Measurements from ENCODE around the gene TAS2R42. TPM values are rescaled to one million over a fixed set of nuclear protein-coding genes. Genes with fewer than 3 reads are reported as not detected.

The TAS2R42 gene
- total and polyA plus RNA-seq, 3 donors from 2014 or later: 0.71 TPM; not detected in 2

DNA sequence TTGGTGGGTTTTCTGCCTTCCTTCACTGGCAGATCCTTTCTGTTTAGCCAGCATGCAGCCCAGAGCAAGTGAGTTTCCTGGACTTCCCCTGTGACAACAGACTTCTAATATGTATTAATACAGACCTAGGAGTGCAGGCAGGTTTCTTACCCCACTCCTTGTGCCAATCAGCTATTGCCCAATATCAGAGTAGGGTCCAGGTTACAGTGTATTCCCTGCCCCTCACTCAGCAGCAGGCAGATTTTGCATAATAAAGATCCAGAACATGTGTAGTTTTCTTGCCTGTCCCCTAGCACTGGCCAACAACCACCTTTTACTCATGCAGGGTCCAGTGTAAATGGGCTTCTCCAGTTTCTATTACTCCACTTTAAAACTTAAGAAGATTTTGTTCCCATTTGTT is 20.4 kb downstream of the TAS2R42 start:
- TF ChIP-seq, protein P1, sequence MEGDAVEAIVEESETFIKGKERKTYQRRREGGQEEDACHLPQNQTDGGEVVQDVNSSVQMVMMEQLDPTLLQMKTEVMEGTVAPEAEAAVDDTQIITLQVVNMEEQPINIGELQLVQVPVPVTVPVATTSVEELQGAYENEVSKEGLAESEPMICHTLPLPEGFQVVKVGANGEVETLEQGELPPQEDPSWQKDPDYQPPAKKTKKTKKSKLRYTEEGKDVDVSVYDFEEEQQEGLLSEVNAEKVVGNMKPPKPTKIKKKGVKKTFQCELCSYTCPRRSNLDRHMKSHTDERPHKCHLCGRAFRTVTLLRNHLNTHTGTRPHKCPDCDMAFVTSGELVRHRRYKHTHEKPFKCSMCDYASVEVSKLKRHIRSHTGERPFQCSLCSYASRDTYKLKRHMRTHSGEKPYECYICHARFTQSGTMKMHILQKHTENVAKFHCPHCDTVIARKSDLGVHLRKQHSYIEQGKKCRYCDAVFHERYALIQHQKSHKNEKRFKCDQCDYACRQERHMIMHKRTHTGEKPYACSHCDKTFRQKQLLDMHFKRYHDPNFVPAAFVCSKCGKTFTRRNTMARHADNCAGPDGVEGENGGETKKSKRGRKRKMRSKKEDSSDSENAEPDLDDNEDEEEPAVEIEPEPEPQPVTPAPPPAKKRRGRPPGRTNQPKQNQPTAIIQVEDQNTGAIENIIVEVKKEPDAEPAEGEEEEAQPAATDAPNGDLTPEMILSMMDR (IDR thresholded peaks at IDR 0.05): no peak
- no peak for TF ChIP-seq POLR2A (IDR thresholded peaks at IDR 0.05)
- peaks cover 4% of the 10 kb centered on the region for H3K4me1 ChIP-seq
- intact Hi-C loops (cut with DNase I; ENCODE audit: low total_unique reads): no loop called here

DNA sequence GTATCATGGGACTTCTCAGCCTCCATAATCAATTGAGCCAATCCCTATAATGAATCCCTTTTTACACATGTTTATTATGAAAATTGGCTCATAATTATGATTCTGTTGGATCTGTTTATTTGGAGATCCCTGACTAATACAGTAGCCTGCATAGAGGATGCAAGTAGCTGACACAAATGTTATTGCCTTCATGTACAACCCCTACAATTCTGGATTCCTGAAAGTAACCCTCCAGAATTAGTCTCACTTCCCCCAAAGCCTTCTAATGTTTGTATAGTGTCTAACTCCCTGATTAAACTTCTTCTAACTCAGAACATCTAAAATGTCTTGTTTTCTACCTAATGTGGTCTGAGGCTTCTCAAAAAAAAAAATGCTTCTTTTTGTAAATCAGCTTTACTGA is 22.4 kb downstream of the TAS2R42 start:
- intact Hi-C loops (cut with DNase I; ENCODE audit: low total_unique reads): no loop called here

More for the DNA sequence above, 20.4 kb downstream of the TAS2R42 start:
- Histone ChIP-seq H3K9me3 (no peaks in the 10 kb centered on the region), H3K27me3 (no peaks in the 10 kb centered on the region), H3K27ac (no peak overlapping the region), H3K36me3 (ENCODE audit: low read depth, missing control alignments) (no peaks in the 10 kb centered on the region), H3K4me3 (no peak overlapping the region)
- DNase-seq: no peak

DNA sequence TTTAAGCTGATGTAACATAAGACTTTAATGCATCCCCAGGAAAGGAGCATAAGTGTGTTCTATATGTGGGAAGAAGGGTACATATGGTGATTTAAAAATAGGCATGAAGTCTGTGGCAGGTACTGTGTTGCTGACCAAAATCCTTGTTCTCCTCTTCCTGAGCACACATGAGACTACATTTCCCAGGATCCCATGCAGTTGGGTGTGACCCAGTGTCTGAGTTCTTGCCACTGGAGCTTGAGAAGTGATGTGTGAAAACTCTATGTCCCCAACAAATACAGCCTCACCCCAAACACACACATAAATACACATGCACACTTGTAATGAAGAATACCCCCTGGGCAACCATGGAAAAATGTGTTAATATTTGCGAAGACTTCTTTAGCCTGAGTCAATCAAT is 24.2 kb downstream of the TAS2R42 start:
- Histone ChIP-seq H3K4me3 (no peak overlapping the region), H3K9me3 (no peaks in the 10 kb centered on the region), H3K27me3 (no peaks in the 10 kb centered on the region), H3K36me3 (ENCODE audit: low read depth, missing control alignments) (no peaks in the 10 kb centered on the region), H3K27ac (no peak overlapping the region), H3K4me1 (no peaks in the 10 kb centered on the region)
- no peak for TF ChIP-seq POLR2A (IDR thresholded peaks at IDR 0.05)
- TF ChIP-seq, protein P1 (IDR thresholded peaks at IDR 0.05): no peak
- no peak for DNase-seq
- intact Hi-C loops (cut with DNase I; ENCODE audit: low total_unique reads): no loop called here
- 95 to 100% methylated on average over 1 of the region's 1 CpG for WGBS, 2 donors

More for the DNA sequence above, 22.4 kb downstream of the TAS2R42 start:
- Histone ChIP-seq H3K27ac (no peak overlapping the region), H3K36me3 (ENCODE audit: low read depth, missing control alignments) (no peaks in the 10 kb centered on the region), H3K4me1 (no peaks in the 10 kb centered on the region), H3K9me3 (no peaks in the 10 kb centered on the region), H3K27me3 (no peaks in the 10 kb centered on the region), H3K4me3 (no peak overlapping the region)
- TF ChIP-seq, protein P1 (IDR thresholded peaks at IDR 0.05): no peak
- TF ChIP-seq POLR2A (IDR thresholded peaks at IDR 0.05): no peak
- DNase-seq: no peak

DNA sequence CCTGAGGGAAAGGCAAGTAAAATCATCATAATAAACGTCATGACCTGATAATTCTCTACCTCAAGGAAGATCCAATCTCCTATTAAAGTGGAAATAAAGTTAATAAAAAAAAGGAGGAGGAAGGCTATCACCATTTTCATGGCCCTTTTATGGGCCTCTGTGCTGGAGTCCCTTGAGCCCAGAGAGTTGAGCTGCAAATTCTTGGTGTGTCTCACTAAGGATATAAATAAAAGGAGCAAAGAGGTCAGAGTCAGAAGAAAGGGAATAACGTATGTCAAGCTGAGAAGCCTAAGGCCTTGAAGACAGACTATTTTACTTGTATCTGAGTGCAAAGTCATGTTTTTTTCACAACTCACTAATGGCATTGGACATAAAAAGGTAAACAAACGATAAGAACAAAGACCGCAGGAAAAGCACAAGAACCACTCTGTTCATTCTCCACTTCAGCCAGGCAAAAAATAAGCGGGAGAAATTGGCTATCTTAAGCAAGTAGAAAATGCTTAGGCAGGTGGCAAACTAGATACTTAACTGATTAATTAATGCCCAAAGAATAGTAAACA is 27.8 kb downstream of the TAS2R42 start:
- no peaks in the 10 kb centered on the region for H3K9me3 ChIP-seq
- DNase-seq: no peak
- intact Hi-C loops (cut with DNase I; ENCODE audit: low total_unique reads): no loop called here
- H3K36me3 ChIP-seq (ENCODE audit: low read depth, missing control alignments): no peaks in the 10 kb centered on the region
- WGBS, 2 donors: 57 to 76% methylated on average over 5 of the region's 5 CpGs
- H3K27ac ChIP-seq: no peak overlapping the region
- no peaks in the 10 kb centered on the region for H3K27me3 ChIP-seq
- H3K4me3 ChIP-seq: no peak overlapping the region
- TF ChIP-seq, protein P1 (IDR thresholded peaks at IDR 0.05): no peak
- TF ChIP-seq POLR2A (IDR thresholded peaks at IDR 0.05): no peak
- H3K4me1 ChIP-seq: no peaks in the 10 kb centered on the region

DNA sequence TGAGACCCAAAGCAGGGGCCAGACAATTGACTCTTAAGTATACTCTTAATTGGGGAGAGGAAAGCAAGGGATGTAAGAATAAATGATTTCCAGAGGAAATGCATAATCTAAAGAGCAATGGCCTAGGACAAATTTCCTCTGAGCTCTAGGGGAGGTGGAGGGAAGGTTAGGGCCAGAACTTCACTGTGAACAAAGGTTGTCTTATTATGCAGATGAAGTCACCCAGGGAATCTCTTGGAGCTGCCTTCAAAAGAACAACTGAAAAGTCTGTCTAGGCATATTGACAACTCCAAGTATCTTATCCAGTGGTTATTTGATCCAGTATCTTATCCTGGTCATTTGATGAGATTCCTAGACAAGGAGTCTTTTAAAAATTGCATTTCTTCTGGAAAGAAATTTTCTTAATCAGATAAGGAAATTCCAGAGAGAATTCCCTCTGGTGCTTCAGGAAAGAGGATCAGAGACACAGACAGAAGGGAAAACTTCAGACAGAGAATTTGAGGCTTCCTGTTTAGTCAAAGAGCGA is 32.3 kb downstream of the TAS2R42 start:
- Histone ChIP-seq H3K4me3 (no peak overlapping the region), H3K27ac (no peak overlapping the region), H3K9me3 (no peaks in the 10 kb centered on the region), H3K4me1 (no peaks in the 10 kb centered on the region), H3K27me3 (no peaks in the 10 kb centered on the region), H3K36me3 (ENCODE audit: low read depth, missing control alignments) (no peaks in the 10 kb centered on the region)
- WGBS, 2 donors: 96 to 98% methylated on average over 1 of the region's 1 CpG
- no peak for TF ChIP-seq POLR2A (IDR thresholded peaks at IDR 0.05)
- TF ChIP-seq, protein P1 (IDR thresholded peaks at IDR 0.05): no peak
- DNase-seq: no peak
- intact Hi-C loops (cut with DNase I; ENCODE audit: low total_unique reads): no loop called here

Data from testis (tissue), 3 donors.